Measurements from ENCODE around the gene HAAO. TPM values are rescaled to one million over a fixed set of nuclear protein-coding genes. Genes with fewer than 3 reads are reported as not detected.

The HAAO gene
- total RNA-seq, 1 donor from 2014 or later: 6.1 TPM

DNA sequence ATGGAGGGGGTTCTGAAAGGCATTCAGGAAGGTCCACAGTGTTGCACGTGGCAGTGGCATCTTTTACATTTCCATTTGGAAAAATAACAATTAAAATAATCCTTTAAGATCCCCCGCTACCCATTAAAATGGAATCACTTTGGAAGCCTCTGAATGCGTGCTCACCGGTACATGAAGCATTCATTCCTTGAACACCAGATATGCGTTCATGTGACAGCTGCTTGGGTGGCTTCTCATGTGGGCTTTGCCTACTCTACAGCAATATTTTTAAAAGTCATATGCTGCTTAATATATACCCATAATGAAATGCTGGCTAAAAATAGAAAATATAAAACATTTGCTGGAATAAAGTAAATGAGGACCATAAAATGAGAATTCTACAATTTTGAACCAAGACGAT is 14.4 kb upstream of the HAAO start:
- Histone ChIP-seq H3K9me3 (no peaks in the 10 kb centered on the region), H3K27ac (no peak overlapping the region), H3K27me3 (ENCODE audit: low read depth) (no peaks in the 10 kb centered on the region), H3K4me1 (peaks cover 13% of the 10 kb centered on the region), H3K4me3 (no peak overlapping the region), H3K36me3 (no peaks in the 10 kb centered on the region)
- ATAC-seq (no peak), DNase-seq (no peak)
- TF ChIP-seq, protein P1, sequence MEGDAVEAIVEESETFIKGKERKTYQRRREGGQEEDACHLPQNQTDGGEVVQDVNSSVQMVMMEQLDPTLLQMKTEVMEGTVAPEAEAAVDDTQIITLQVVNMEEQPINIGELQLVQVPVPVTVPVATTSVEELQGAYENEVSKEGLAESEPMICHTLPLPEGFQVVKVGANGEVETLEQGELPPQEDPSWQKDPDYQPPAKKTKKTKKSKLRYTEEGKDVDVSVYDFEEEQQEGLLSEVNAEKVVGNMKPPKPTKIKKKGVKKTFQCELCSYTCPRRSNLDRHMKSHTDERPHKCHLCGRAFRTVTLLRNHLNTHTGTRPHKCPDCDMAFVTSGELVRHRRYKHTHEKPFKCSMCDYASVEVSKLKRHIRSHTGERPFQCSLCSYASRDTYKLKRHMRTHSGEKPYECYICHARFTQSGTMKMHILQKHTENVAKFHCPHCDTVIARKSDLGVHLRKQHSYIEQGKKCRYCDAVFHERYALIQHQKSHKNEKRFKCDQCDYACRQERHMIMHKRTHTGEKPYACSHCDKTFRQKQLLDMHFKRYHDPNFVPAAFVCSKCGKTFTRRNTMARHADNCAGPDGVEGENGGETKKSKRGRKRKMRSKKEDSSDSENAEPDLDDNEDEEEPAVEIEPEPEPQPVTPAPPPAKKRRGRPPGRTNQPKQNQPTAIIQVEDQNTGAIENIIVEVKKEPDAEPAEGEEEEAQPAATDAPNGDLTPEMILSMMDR (IDR thresholded peaks at IDR 0.05): no peak
- intact Hi-C loops (cut with DNase I): no loop called here

DNA sequence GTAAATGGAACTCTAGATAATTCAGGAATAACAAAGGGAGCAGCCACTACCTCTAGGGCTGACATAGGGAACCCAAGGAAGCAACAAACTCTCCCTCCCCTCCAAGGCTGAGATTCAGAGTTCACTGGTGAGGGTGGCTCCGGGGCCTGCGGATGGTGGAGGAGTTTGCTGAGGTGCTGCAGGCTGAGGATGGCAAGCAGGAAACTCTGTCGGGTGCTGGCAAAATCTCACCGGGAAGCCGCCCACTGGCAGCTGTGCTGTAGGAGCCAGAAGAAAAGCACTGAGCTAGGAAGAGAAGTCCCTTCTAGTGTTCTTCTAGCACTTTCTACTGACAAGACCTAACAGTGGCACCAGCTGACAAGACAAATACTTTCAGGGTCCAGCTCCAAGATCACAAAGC is 12.5 kb upstream of the HAAO start:
- Histone ChIP-seq H3K27ac (no peak overlapping the region), H3K27me3 (ENCODE audit: low read depth) (no peaks in the 10 kb centered on the region), H3K9me3 (no peaks in the 10 kb centered on the region), H3K36me3 (no peaks in the 10 kb centered on the region), H3K4me3 (no peak overlapping the region), H3K4me1 (peaks cover 16% of the 10 kb centered on the region)
- ATAC-seq: no peak
- no peak for DNase-seq
- intact Hi-C loops (cut with DNase I): no loop called here
- TF ChIP-seq, protein P1 (IDR thresholded peaks at IDR 0.05): no peak

DNA sequence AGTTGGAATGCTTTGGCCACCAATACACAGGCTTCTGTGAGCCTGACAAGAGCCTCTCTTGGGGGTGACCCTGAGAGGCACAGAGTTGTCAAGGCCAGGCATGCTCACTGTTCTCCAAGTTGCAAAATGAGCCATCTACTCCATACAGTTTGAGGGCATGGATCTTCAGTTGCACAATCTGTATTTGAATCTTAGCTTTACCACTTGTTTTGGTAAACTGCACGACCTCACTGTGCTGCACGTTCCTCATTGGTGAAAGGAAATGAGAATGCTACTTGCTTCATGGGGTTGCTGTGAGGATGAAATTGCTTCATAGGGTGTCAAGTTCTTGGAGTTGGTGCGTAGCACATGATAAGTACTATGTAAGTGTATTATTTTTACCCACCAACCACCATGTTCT is 12.0 kb upstream of the HAAO start:
- no peak overlapping the region for H3K4me3 ChIP-seq
- no peaks in the 10 kb centered on the region for H3K9me3 ChIP-seq
- DNase-seq (no peak), ATAC-seq (peak in 1 of 2 donors; percentile 31)
- TF ChIP-seq, protein P1 (IDR thresholded peaks at IDR 0.05): no peak
- H3K27ac ChIP-seq: no peak overlapping the region
- intact Hi-C loops (cut with DNase I): no loop called here
- no peaks in the 10 kb centered on the region for H3K36me3 ChIP-seq
- H3K4me1 ChIP-seq: peaks cover 15% of the 10 kb centered on the region
- H3K27me3 ChIP-seq (ENCODE audit: low read depth): no peaks in the 10 kb centered on the region

DNA sequence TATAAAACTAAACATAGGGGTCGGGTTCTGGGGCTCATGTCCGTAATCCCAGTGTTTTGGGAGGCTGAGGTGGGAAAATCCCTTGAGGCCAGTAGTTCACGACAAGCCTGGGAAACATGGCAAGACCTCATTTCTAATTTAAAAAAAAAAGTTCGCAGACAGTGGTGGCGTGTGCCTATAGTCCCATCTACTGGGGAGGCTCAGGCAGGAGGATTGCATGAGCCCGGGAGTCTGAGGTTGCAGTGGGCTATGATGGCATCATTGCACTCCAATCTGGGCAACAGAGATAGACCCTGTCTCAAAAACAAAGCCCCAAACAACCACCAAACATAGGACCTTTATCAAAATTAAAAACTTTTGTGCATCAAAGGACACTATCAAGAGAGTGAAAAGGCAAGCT is 9.8 kb upstream of the HAAO start:
- no peak for DNase-seq
- H3K4me3 ChIP-seq: no peak overlapping the region
- H3K4me1 ChIP-seq: peaks cover 10% of the 10 kb centered on the region
- no peaks in the 10 kb centered on the region for H3K9me3 ChIP-seq
- no peaks in the 10 kb centered on the region for H3K36me3 ChIP-seq
- ATAC-seq: no peak
- H3K27me3 ChIP-seq (ENCODE audit: low read depth): no peaks in the 10 kb centered on the region
- TF ChIP-seq, protein P1 (IDR thresholded peaks at IDR 0.05): no peak
- intact Hi-C loops (cut with DNase I): no loop called here
- no peak overlapping the region for H3K27ac ChIP-seq

DNA sequence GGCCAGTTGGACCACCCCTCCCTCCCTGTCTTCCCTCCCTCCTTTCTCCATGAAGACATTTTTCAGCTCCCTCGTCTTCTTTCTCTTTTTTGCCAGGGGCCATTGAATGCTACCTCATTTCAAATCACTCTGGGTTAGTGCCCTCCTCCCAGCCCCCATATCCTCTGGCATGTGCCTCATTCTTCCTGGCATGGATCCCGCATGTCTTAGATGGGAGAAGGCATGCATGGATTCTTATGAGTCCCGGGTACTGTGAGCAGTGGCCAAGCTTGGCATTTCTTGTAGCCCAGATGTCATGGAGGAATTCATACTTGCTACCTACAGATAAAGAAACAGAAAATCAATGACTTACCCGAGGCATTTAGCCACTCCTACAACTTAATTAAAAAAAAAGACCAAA is 9.0 kb upstream of the HAAO start:
- TF ChIP-seq, protein P1 (IDR thresholded peaks at IDR 0.05): no peak
- intact Hi-C loops (cut with DNase I): no loop called here
- H3K4me3 ChIP-seq: no peak overlapping the region
- H3K36me3 ChIP-seq: no peaks in the 10 kb centered on the region
- no peak for ATAC-seq
- no peaks in the 10 kb centered on the region for H3K27me3 ChIP-seq (ENCODE audit: low read depth)
- peaks cover 10% of the 10 kb centered on the region for H3K4me1 ChIP-seq
- H3K27ac ChIP-seq: no peak overlapping the region
- no peaks in the 10 kb centered on the region for H3K9me3 ChIP-seq
- DNase-seq: no peak

DNA sequence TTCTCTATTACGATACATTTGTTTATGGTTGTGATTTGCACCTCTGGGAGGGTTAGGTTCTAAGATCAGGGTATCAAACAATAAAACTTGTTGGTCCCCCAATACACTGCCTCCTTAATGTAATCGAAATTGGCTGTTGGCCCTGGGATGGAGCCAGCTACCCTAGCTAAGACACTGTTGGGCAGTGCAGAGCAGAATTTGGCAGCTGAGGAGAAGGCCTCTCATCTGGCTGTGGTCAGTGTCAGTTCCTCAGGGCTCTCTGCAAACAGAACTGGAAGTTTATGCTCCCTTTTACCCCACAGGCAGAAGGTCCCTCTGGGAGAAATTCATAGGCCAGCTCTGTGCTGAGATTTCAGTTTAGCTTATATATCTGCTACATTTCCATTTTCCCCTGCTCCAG is 8.6 kb upstream of the HAAO start:
- TF ChIP-seq, protein P1 (IDR thresholded peaks at IDR 0.05): no peak
- Histone ChIP-seq H3K9me3 (no peaks in the 10 kb centered on the region), H3K4me3 (no peak overlapping the region), H3K4me1 (peaks cover 10% of the 10 kb centered on the region), H3K27ac (no peak overlapping the region), H3K36me3 (no peaks in the 10 kb centered on the region), H3K27me3 (ENCODE audit: low read depth) (no peaks in the 10 kb centered on the region)
- intact Hi-C loops (cut with DNase I): no loop called here
- ATAC-seq: no peak
- DNase-seq: no peak
